IPS-11a (cell line): ENCODE results near the gene ZNF440.
A peak's percentile ranks its signal among the peaks of the same experiment; 100 is the strongest.
"Not testable (repeated sequence)": the region's sequence is repeated elsewhere in the genome, so short reads cannot be mapped to it uniquely, and the experiment has no call there.

Experiments used
- H3K4me3 ChIP-seq: one replicate; pipeline ENCODE4 v1.5.1; 2013; ENCODE audit warnings: low read depth, low read length, control low read depth

Gene ZNF440

DNA sequence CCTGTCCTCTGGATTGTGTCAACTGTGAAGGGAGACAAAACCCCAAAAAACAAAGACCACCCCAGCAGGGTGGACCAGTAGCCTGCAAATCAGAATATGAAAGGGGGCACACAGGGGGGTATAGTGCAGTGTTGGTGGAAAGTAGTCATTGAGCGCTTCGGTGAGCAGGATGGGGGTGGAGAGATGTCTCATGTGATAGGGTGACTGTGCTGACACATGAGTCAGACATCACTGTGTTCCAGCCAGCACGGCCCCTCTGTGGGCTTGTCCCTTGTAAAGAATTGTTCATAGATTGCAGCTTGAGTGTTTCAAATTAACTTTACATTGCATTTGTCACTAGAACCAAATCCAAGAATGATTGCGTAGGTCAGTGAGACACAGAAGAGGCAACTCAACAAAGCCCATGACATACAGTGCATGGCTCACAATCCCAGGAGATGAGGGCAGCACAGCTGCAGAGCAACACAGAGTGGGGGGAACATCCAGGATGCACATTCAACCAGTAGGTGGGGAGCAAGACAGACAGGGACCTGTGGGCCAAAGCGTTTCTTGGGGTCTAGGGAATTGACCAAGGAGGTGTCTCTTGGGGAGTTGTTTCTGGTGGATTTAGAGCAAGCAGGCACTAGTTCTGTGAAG, 7.5 kb downstream of the ZNF440 start:
- no peak overlapping the region for H3K4me3 ChIP-seq

DNA sequence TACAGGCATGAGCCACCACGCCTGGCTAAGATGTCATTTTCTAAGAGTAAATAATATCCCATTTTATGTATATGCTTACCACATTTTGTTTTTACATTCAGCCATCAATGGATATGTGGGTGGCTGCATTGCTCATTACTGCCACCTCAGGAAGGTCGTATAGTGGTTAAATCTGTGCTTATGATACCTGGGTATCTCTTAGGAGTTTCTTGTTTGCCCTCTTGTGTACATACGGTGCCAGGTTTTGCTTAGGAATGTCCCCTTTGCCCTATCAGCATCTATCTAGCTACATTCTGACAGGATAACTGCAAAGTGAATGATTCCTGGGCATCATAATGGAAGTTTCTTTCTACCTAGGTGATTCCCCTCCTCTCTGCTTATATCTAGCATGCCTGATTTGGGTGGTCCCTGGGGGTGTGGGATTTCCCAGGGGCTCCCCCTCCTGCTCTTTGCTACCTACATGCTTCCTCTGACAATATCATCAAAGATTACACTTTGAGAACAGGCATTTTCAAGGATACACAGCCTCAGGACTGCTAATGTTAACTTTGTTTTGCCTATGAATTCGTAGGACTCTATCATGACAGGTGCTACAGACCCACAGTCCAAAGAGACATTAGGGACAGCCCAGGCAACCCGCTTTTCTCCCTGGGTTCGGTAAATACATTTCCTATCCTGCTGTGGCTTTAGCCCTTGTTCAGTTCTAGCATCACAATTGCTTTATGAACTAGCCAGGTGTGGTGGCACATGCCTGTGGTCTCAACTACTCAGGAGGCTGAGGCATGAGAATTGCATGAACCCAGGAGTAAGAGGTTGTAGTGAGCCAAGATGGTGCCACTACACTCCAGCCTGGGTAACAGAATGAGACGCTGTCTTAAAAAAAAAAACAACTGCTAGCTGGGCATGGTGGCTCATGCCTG, 15.1 kb downstream of the ZNF440 start:
- H3K4me3 ChIP-seq, result not testable (repeated sequence)

DNA sequence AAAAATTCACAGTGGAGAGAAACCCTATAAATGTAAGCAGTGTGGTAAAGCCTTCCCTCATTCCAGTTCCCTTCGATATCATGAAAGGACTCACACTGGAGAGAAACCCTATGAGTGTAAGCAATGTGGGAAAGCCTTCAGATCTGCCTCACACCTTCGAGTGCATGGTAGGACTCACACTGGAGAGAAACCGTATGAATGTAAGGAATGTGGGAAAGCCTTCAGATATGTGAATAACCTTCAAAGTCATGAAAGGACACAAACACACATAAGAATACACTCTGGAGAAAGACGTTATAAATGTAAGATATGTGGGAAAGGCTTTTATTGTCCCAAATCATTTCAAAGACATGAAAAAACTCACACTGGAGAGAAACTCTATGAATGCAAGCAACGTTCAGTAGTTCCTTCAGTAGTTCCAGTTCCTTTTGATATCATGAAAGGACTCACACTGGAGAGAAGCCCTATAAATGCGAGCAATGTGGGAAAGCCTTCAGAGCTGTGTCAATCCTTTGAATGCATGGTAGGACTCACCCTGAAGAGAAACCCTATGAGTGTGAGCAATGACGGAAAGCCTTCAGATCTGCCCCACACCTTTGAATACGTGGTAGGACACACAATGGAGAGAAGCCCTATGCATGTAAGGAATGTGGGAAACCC, 18.3 kb downstream of the ZNF440 start:
- no peak overlapping the region for H3K4me3 ChIP-seq

DNA sequence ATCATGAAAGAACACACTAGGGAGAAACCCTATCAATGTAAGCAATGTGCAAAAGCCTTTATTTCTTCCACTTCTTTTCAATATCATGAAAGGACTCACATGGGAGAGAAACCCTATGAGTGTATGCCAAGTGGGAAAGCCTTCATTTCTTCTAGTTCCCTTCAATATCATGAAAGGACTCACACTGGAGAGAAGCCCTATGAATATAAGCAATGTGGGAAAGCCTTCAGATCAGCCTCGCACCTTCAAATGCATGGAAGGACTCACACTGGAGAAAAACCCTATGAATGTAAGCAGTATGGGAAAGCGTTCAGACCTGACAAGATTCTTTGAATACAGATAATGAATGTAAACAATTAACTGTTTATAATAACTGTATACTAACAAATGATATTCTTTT, 19.5 kb downstream of the ZNF440 start:
- no peak overlapping the region for H3K4me3 ChIP-seq

DNA sequence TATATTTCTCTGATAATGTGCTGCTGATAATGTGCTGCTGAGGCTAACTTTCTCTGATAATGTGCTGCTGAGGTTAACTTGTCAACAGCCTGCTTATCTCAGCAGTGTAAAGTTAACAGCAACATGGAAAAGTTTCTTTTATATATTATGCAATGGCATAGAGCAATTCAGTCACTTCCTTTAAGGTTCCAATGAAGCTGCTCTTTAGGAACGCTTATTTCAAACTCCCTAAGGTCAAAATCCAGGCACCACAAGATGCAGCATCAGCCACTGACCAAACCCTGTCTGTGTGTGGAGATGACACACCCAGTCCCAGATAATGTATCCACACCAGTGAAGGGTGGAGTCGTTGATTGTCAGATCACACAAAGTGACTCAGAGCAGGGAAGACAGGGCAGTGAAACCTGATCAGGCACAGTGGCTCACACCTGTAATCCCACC, 21.6 kb downstream of the ZNF440 start:
- not testable (repeated sequence) for H3K4me3 ChIP-seq

DNA sequence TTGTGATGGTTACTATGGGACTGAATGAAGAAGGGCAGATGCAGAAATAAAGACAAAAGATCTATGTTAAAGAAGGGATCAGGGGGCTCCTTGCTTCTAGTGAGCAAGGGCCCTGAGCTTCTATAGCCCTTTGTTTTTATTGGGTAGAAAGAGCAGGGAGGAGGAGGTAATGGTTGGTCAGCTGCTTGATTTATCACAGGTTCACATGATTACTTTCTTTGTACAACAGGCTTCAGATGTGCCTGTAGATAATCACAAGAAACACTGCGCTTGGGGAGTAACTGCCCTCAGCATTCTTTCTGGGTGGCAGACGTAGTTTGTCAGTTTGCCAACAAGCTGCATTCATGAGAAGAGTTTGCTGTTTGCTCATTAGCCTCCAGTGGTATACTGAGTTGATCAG, 29.6 kb downstream of the ZNF440 start:
- H3K4me3 ChIP-seq, result no peak overlapping the region

DNA sequence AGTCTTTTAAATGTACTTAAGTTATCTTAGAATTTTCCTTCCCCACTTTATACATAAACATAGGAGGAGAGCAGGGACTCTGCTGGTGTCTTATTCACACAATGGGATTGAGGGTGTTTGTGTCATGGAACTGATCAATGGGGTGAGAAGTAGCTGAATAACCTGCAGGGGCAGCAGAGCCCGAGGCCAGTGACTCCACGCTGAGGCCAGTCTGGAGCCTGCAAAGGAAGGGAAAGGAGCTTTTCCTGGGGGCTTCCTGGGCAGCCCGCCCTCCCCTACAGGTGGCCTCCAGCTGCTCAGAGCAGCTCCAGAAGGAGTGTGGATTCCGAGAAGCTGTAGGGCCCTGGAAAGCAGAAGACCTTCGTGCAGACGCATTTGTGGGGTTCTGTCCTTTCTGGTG, 33.5 kb downstream of the ZNF440 start:
- H3K4me3 ChIP-seq, result not testable (repeated sequence)

DNA sequence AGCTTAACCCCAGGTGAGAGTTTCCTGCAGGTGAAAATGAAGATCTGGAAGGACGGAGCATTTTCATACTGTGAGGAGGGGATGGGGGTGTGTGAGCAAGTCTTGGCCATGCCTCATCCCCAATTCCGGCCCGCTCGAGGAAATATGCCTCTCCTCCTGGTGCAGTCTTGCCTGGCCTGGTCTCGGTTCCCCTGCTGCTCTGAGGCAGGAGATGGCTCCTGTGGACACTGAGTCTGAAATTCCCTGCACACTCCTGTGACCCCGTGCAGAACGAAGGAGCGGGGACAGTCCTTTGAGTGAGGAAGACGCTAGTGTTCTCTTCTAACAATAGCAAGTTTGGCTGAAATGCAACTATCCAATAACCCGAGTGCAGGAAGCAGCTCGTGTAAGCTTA, 34.1 kb downstream of the ZNF440 start:
- H3K4me3 ChIP-seq, result no peak overlapping the region

DNA sequence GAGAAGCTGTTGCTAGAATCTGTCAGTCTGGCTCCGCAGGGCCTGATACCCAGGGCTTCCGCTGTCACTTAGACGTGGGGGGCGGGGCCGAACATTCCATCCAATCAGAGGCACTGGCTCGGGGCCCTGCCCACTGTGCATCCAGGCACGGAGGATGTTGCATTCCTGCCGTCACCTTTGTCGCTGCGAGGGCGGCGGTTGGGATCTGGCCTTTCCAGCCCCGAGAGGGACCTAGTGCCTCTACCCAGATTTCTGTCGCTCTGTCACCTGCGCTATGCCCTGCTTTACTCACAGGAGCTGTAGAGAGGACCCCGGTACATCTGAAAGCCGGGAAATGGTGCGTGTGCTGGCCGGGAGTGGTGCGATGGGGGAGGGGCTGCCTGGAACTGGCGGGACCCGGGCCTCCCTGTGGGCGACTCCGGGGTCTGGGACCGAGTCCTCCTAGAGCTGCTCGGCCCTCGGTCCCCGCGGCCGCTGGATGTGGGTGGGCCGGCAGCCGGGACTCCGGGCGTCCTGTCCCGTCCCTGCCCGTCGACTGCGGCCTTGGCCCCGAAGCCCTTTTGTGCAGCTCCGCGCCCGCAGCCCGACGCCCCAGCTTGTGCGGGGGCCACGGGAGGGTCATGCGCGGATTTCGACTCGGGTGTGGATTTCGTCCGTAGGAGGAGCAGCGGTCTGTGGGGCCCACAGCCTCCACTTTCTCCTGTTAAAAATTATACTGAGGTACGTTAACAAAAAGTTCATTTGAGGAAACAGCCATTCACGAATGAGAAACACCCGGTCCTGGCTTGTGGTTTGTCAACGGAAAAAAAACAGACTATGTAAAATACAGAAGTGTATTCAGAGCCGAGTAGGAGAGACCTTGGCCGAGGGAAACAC, 34.8 kb downstream of the ZNF440 start, which contains the start of gene ZNF439:
Gene ZNF439, plus strand, starts transcription at position 133 of the 876 bp plus-strand sequence. Its CDS starts 142 bp downstream, at position 275.
- peak within 1 kb of the TSS; percentile 24 for H3K4me3 ChIP-seq

DNA sequence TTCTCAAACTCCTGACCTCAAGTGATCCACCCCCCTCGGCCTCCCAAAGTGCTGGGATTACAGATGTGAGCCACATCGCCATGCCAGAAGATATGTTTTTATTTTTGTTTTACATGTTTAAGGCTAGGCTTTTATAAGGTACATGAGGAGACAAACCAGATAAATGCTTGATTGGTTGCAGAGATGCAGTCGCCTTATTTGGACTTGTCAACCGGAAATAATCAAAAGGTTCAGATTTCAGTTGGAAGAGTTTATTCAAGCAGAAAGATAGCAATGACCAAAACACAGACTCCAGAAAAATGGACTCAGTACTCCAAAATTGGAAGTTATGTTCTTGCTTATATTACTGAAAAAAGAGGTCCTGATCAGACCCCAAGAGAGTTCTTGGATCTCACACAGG, 36.2 kb downstream of the ZNF440 start:
- H3K4me3 ChIP-seq, result not testable (repeated sequence)

DNA sequence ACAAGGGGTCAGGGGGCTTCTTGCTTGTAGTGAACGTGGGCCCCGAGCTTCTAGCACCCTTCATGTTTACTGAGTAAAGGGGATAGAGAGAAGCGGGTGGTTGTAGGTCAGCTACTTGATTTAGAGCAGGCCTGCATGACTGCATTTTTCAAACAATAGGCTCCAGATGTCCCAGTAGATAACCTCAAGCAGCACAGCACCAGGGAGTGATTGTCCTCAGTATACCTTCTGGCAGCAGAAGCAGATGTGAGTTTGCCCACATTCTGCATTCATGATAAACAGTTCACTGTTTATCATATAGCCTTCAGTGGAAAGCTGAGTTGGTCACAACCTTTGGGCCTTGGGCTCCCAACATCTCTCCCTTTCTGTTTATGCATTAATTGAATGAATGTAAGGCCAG, 39.3 kb downstream of the ZNF440 start:
- H3K4me3 ChIP-seq, result no peak overlapping the region

DNA sequence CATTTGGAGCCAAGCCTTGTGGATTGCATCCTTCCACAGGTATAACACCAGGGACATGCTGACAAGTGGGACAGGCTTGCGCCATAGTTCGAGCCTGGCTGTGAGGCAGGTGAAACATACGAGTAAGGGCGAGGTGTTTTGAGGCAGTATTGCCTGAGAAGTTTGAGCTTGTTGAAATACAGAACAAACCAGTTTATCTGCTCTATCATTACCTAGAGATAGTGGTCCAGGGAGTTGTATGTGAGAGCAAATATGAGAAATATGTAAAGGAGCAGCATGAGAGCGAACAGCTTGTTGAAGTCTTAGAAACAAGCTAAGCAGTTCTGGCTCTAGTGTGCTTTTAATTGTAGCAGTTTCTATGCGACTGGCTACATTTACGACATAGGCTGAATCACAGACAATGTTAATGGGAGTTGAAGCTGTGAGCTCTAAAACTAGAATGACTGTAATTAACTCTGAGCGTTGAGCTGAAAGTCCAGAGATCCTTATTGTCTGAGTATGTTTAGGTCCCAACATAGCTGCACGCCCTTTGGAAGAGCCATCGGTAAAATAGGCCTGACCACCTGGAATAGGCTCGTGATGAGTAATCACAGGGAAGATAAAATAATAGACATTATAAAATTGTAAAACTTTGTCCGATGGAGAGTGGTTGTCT, 42.6 kb downstream of the ZNF440 start:
- H3K4me3 ChIP-seq, result no peak overlapping the region

DNA sequence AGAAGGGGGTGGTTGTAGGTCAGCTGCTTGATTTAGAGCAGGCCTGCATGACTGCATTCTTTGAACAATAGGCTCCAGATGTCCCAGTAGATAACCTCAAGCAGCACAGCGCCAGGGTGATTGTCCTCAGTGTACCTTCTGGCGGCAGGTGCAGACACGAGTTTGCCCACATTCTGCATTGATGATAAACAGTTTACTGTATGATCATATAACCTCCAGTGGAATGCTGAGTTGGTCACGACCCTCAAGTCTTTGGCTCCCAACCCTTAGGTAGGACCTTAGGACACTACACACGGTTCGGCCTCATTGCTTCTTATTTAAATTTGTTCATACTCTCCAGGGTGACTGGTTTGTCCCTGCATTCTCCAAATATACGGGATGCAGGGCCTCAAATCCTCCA, 46.6 kb downstream of the ZNF440 start:
- no peak overlapping the region for H3K4me3 ChIP-seq

DNA sequence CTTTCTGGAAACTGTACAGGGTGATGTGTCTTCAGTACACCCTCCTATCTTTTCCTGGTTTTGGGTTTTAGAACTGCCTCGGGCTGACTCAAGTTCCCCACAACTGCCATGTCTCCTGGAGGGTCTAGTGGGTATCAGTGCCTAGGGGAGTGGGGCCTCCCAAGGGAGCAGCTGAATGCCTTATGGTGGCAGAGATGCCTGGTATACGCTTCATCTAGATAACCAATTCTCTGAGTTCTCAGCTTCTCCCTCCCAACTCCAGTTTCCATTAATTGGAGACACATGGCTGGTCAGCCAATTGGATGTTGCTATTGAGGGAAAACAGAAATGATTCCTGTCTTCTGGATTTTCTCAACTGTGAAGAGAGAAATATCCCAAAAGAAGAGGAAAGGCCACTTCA, 47.2 kb downstream of the ZNF440 start:
- H3K4me3 ChIP-seq, result no peak overlapping the region

DNA sequence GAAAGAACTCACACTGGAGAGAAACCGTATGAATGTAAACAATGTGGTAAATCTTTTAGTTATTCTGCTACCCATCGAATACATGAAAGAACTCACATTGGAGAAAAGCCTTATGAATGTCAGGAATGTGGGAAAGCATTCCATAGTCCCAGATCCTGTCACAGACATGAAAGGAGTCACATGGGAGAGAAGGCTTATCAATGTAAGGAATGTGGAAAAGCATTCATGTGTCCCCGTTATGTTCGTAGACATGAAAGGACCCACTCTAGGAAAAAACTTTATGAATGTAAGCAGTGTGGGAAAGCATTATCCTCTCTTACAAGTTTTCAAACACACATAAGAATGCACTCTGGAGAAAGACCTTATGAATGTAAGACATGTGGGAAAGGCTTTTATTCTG, 53.7 kb downstream of the ZNF440 start:
- H3K4me3 ChIP-seq, result not testable (repeated sequence)

DNA sequence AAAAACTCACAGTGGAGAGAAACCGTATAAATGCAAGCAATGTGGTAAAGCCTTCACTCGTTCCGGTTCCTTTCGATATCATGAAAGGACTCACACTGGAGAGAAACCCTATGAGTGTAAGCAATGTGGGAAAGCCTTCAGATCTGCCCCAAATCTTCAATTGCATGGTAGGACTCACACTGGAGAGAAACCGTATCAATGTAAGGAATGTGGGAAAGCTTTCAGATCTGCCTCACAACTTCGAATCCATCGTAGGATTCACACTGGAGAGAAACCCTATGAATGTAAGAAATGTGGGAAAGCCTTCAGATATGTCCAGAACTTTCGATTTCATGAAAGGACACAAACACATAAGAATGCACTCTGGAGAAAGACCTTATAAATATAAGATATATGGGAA, 54.1 kb downstream of the ZNF440 start:
- no peak overlapping the region for H3K4me3 ChIP-seq

DNA sequence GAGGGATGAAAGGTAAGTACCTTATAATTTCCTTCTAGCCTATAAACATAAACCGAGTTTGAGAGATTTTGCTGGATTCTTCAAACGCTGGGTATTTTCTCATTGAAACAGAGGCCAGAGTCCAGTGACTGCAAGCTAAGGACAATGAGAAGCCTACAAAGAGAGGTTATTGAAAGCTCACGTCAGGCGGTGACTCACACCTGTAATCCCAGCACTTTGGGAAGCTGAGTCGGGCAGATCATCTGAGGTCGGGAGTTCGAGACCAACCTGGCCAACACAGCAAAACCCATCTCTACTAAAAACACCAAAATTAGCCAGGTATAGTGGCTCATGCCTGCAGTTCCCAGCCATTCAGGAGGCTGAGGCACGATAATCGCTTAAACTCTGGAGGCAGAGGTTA, 58.6 kb downstream of the ZNF440 start:
- H3K4me3 ChIP-seq, result no peak overlapping the region

DNA sequence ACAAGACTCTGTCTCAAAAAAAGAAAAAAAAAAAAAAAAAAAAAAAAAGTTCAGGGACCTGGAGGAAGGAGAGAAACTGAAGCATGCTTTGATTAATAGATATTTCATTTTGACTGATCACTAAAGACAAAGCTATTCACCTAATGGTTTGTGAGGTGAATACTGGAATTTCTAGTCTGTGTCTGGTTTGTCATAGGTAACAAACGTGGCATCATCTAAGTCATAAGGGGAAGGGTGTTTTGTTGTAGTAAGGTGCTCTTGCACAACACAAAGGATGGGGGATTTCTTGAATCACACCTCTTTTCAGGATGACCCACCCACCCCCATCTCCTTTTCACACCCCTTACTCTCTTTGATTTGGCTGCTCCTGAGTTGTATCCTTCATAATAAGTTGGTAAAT, 59.7 kb downstream of the ZNF440 start:
- no peak overlapping the region for H3K4me3 ChIP-seq

DNA sequence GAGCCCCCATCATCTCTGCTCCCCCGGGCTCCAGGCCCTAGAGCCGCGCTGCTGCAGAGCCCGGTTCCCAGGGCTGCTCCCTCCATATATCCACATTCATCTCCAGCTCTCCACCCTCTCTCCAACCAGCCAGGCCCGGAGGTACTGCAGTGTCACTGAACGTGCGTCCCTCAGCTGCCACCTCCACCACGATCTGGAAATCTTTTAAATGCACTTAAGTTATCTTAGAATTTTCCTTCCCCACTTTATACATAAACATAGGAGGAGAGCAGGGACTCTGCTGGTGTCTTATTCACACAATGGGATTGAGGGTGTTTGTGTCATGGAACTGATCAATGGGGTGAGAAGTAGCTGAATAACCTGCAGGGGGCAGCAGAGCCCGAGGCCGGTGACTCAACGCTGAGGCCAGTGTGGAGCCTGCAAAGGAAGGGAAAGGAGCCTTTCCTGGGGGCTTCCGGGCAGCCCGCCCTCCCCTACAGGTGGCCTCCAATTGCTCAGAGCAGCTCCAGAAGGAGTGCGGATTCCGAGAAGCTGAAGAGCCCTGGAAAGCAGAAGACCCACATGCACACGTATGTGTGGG, 65.7 kb downstream of the ZNF440 start:
- not testable (repeated sequence) for H3K4me3 ChIP-seq

DNA sequence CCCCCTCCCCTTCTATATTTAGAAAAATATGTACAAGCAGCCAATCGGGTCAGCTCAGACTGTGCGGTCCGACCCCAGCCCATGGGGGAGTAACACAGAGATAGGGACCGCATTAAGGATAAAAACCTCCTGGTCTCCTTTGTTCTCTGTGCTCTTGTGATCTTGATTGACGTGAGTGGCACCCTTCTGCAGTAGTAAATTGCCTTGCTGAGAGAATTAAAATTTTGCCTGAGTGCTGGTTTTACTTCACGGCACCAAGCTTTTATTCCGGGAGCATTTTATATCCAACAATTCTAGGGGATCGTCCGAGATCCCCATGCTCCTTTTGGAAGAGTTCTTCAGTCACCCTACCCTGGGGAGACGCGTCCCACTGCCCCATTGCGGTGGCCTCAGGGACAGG, 66.5 kb downstream of the ZNF440 start:
- no peak overlapping the region for H3K4me3 ChIP-seq
